ENCODE data around the gene GULP1. TPM values are rescaled to one million over a fixed set of nuclear protein-coding genes. Genes with fewer than 3 reads are reported as not detected.

The GULP1 gene
- total and polyA plus RNA-seq, 12 donors, result 2.0 to 6.0 (median 4.7) TPM

GRCh38 chr2:188628989-188629752, 337.5 kb downstream of the GULP1 start:
- Histone ChIP-seq H3K9me3 (no peaks in the 10 kb centered on the region), H3K36me3 (no peaks in the 10 kb centered on the region), H3K4me1 (peaks cover 0 to 16% (median 5%) of the 10 kb centered on the region in 9 donors), H3K4me3 (no peak overlapping the region), H3K27ac (peak overlapping the region in 6 of 10 donors; percentile 1 to 76 (median 39)), H3K27me3 (no peaks in the 10 kb centered on the region)
- ATAC-seq, result peak in 4 of 8 donors; percentile 3 to 43 (median 28)
- intact Hi-C loops (cut with DNase I), result no loop called here
- no peak for TF ChIP-seq CTCF (IDR thresholded peaks at IDR 0.05)
- DNase-seq, result no peak
- WGBS, 2 donors, result 67 to 68% methylated on average over 4 of the region's 4 CpGs

GRCh38 chr2:188629753-188630527, 338.3 kb downstream of the GULP1 start:
- Histone ChIP-seq H3K36me3 (no peaks in the 10 kb centered on the region), H3K4me1 (peaks cover 0 to 16% (median 5%) of the 10 kb centered on the region in 9 donors), H3K27ac (peak overlapping the region in 6 of 10 donors; percentile 1 to 76 (median 39)), H3K4me3 (no peak overlapping the region), H3K9me3 (no peaks in the 10 kb centered on the region), H3K27me3 (no peaks in the 10 kb centered on the region)
- no peak for DNase-seq
- peak in 3 of 8 donors; percentile 20 to 23 (median 20) for ATAC-seq
- TF ChIP-seq CTCF (IDR thresholded peaks at IDR 0.05), result no peak
- intact Hi-C loops (cut with DNase I), result no loop called here

DNA sequence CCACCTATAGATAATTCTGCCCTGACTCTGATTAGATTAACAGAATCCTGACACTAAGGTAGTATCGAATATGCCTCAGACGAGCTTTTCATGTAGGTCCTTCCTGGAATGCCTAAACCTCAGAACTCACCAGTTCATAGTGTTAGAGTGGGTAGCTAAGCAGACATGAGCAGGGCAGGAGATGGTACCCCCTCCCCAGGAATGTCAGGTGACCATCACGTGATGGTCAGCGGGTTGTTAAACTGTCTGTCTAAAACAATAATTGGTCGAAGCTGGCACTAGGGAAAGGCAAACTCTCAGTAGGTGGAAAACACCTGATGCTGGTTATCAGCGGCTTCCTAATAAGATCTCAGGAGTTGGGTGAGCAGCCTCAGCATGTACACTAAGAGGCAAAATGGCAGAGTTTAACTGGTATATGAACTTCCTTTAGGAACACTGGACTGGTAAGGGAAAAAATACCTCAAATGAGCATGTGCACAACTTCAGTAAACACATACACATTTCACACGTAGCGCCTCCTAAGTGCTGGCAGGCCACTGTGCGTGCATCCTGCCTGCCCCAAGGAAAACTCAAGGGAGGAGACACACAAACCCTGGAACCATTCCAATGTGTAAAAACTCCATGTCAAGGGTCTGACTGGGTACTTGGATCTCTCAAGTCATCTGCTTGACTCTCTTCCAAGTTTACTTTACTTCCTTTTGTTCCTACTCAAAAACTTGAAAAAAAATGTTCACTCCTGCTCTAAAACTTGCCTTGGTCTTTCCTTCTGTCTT, 339.5 kb downstream of the GULP1 start:
- Histone ChIP-seq H3K36me3 (no peaks in the 10 kb centered on the region), H3K27ac (peak overlapping the region in 1 of 10 donors; percentile 31), H3K27me3 (no peaks in the 10 kb centered on the region), H3K4me3 (no peak overlapping the region), H3K4me1 (peaks cover 0 to 16% (median 5%) of the 10 kb centered on the region in 9 donors), H3K9me3 (no peaks in the 10 kb centered on the region)
- no peak for ATAC-seq
- intact Hi-C loops (cut with DNase I), result no loop called here
- no peak for TF ChIP-seq CTCF (IDR thresholded peaks at IDR 0.05)
- WGBS, 2 donors, result 77 to 78% methylated on average over 9 of the region's 9 CpGs
- DNase-seq, result no peak

DNA sequence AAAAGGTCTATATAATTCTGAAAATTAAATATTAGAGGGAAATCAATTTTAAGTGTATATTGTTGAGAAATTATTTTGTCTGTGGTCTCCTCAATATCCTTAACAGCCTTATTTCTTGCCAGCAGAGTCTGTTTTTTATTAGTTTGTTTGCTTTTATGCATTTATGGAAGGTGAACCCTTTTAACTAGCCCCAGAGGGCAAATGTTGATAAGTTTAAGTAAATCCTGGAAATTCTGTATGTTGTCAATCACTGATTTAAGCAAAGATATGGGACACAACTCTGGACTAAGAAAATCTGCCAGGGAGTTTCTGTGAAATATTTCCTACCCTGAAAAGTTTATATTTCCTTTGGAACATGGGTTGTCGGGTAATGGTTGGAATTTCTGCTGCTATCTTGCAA, 343.0 kb downstream of the GULP1 start:
- TF ChIP-seq CTCF (IDR thresholded peaks at IDR 0.05), result no peak
- intact Hi-C loops (cut with DNase I), result no loop called here
- no peaks in the 10 kb centered on the region for H3K27me3 ChIP-seq
- no peak overlapping the region for H3K4me3 ChIP-seq
- H3K4me1 ChIP-seq, result peaks cover 0 to 10% (median 4%) of the 10 kb centered on the region in 9 donors
- H3K36me3 ChIP-seq, result no peaks in the 10 kb centered on the region
- no peaks in the 10 kb centered on the region for H3K9me3 ChIP-seq
- WGBS, 2 donors, result 91 to 97% methylated on average over 1 of the region's 1 CpG
- ATAC-seq (no peak), DNase-seq (no peak)
- H3K27ac ChIP-seq, result no peak overlapping the region

Data from heart right ventricle (tissue), 16 donors.